ENCODE measurements around the gene WASHC1.
"Not testable (repeated sequence)": the region's sequence is repeated elsewhere in the genome, so short reads cannot be mapped to it uniquely, and the experiment has no call there.

WASHC1 gene, protein sequence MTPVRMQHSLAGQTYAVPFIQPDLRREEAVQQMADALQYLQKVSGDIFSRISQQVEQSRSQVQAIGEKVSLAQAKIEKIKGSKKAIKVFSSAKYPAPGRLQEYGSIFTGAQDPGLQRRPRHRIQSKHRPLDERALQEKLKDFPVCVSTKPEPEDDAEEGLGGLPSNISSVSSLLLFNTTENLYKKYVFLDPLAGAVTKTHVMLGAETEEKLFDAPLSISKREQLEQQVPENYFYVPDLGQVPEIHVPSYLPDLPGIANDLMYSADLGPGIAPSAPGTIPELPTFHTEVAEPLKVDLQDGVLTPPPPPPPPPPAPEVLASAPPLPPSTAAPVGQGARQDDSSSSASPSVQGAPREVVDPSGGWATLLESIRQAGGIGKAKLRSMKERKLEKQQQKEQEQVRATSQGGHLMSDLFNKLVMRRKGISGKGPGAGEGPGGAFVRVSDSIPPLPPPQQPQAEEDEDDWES

GRCh38 chr9:29356-29755 is at the start of gene WASHC1:
TSS of gene WASHC1 (minus strand) at chr9:29456. CDS start at chr9:24999, 4,457 bp downstream.
- not testable (repeated sequence) for DNase-seq (ENCODE audit: low read depth in 2 of 2)

DNA sequence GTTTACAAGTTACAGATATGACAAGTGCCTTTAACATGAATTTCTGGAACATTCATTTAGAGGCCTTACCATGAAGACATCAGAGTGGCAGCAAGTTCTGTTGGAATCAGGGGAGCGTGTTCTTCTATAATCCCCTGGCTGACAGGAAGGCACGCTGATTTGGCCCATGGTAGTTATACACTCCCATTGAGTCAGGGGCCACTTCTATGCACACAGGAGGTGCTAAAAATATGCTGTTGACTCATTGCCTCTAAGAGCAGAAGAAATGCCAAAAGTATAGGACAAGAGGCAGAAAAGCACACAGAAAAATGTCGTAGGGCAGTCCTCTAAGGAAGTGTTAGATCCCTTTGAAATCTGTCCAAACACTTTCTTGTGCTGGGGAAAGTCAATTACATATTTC is 49.1 kb upstream of the WASHC1 start:
- not testable (repeated sequence) for DNase-seq (ENCODE audit: low read depth in 2 of 2)

DNA sequence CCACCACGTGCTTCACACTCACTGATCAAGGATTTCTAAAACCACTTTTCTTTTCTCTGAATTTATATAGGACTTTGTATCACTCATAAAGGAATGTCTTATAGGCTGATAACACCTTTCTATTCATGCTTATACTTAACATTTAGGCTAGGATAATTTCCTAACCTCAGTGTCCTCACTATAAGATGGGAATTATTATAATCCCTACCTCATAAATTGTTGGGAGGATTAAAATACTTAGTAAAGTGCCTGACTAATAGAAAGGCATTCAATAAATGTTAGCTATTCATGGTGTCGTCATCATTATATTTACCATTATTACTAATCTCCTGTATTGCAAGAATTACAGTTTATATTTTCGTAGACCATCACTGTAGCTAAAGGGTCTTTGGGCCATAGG is 47.1 kb upstream of the WASHC1 start:
- DNase-seq (ENCODE audit: low read depth in 2 of 2) = not testable (repeated sequence)

GRCh38 chr9:73900-74525 is 44.8 kb upstream of the WASHC1 start:
- DNase-seq (ENCODE audit: low read depth in 2 of 2) = not testable (repeated sequence)

- DNase-seq (ENCODE audit: low read depth in 2 of 2) = not testable (repeated sequence)
Observed at GRCh38 chr9:73076-73899, 44.0 kb upstream of the WASHC1 start.

DNA sequence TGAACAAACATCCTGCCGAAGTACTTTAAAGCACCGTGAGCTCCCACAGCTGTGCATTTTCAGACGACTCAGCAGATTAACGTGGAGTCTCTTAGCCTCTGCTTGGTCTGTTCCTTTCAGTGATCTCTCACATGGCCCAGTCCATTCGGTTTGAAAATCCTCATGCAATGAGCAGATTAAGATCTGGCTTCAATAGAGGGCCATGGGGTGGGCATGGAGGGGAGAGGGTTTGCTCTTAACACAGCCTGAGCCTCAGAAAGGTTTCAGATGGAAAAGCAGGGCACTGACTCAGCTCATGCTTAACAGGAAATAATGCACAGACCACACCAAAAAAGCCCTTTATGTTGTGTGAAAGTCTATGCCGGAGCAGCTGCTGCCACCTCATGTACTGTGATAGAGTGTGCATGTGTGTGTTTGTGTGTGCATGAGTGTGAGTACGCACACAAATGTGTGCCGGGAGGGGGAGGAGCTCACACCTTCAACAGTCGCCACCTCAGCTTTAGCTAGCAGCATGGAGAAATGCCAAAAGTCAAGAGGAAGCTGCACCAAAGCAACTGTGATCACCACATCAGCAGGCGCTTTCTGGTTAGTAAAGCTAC is 33.9 kb upstream of the WASHC1 start:
- not testable (repeated sequence) for DNase-seq (ENCODE audit: low read depth in 2 of 2)

GRCh38 chr9:52678-53077 is 23.4 kb upstream of the WASHC1 start:
- not testable (repeated sequence) for DNase-seq (ENCODE audit: low read depth in 2 of 2)

DNA sequence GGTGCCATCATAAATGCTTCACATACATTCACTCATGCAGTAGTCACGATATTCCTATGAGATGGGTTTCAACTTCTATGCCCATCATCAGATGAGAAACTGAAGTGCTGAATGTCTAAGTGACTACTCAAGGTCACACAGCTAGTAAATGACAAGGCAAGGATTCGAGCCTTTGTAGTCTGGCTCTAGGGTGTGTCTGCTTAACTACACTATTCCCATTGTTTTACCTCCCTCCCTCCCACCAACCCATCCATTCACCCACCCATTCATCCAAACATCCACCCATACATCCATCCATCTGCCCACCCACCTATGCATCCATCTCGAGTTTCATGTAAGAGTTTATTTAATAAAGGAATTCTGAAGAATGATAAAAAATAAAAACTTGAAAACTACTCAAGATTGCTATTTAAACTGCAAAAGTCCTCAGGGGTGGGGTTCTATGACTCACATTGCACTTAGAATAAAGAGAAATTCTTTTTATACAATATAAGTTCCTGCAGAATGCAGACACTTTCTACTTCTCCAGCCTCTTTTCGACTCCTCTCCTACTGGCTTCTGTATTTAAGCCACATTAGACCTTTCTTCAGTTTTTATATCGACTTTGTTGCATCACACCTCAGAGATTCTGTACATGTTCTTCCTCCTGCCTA is 19.1 kb upstream of the WASHC1 start:
- DNase-seq (ENCODE audit: low read depth in 2 of 2) = not testable (repeated sequence)

- not testable (repeated sequence) for DNase-seq (ENCODE audit: low read depth in 2 of 2)
Observed at GRCh38 chr9:46639-47271, 17.5 kb upstream of the WASHC1 start.

GRCh38 chr9:46164-46563 is 16.9 kb upstream of the WASHC1 start:
- not testable (repeated sequence) for DNase-seq (ENCODE audit: low read depth in 2 of 2)

DNA sequence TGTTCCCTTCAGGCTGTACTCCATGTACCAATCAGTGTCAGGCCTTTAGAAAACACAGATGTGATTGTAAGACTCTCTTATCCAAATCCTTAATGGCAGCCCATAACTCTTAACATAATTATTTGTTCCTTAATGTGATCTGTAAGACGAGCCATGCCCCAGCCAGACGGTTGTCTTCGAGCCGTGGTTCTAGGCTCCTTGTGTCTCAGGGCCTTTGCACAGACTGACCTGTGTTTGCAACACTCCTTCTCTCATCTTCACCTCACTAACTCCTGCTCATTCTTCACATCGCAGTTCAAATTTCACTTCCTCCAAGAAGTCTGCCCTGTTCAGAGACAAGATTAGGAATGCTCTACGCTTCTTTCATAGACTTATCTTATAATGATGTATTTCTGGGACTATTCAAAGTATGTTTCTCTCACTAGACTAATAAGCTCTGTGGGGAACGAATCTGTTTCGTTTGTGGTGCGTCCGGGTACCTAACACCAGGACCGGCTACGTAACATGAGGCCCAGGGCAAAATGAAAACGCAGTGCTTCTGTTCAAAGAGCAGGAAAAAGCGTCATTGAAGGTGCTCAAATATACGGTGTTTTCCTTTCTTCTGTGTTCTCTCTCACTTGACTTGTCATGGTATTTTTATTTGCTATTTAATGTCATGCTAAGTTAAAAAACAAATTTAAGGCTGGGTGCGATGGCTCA is 16.1 kb upstream of the WASHC1 start:
- not testable (repeated sequence) for DNase-seq (ENCODE audit: low read depth in 2 of 2)

DNA sequence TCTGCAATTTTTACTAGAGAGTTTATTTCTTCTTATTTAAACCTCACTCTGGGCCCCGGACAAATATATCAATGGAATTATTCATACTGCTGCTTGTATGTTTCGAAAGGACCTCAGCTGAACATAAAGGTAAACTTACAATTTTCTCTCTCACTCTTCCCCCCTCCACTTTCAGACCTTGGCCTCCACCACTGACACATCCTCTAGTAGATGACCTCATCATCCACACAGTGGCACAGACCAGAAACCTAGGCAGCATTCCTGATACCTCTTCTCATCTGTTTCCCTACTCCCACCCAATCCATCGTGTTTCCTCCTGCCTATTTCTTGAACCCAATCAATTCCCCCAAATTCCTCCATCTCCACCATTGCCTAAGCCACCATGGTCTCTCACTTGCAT is 15.2 kb upstream of the WASHC1 start:
- DNase-seq (ENCODE audit: low read depth in 2 of 2) = not testable (repeated sequence)

- DNase-seq (ENCODE audit: low read depth in 2 of 2) = not testable (repeated sequence)
Observed at GRCh38 chr9:43636-44035, 14.4 kb upstream of the WASHC1 start.

DNA sequence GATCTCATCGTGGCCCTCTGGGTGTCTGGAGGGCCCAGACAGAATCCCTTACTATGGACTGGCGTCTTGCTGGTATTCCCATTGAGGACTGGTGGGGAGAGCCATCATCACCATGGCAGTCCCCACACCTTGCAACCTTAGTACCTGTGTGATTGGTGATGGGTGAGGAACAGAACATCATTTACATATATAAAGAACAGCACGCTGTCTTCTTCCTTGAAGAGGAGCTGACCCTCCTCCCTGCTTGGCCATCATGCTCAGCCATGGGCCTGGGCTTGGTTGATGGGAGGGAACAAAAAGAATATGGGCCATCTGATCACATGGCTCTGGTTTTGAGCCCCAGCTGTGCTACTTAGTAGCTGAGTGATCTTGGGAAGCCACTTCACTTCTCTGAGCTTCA is 13.9 kb upstream of the WASHC1 start:
- not testable (repeated sequence) for DNase-seq (ENCODE audit: low read depth in 2 of 2)

- DNase-seq (ENCODE audit: low read depth in 2 of 2) = not testable (repeated sequence)
Observed at GRCh38 chr9:41819-42218, 12.6 kb upstream of the WASHC1 start.

DNA sequence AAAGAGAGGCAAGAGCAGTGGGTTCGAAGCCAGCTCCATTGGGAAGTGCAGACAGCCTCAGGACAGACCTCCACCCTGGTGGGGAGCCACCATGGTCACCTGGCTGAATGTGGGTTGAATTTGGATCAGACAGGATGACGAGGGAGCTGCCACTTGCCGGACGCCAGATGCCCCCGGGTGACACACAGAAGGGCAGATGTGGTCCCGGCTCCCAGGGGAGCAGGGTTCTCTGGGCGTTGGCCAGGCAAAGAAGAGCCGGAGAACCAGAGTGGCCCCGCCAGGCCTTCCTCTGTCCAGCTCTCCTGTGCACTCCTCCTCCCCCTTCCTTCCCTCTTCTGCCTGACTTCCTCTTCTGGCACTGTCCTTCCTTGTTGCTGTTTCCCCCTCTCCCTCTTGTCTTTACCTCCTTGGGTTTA is 12.0 kb upstream of the WASHC1 start:
- DNase-seq (ENCODE audit: low read depth in 2 of 2) = not testable (repeated sequence)

- DNase-seq (ENCODE audit: low read depth in 2 of 2) = not testable (repeated sequence)
Observed at GRCh38 chr9:32308-32707, 3.1 kb upstream of the WASHC1 start.

- DNase-seq (ENCODE audit: low read depth in 2 of 2) = not testable (repeated sequence)
Observed at GRCh38 chr9:28775-29174, 481 bp downstream of the WASHC1 start.

DNA sequence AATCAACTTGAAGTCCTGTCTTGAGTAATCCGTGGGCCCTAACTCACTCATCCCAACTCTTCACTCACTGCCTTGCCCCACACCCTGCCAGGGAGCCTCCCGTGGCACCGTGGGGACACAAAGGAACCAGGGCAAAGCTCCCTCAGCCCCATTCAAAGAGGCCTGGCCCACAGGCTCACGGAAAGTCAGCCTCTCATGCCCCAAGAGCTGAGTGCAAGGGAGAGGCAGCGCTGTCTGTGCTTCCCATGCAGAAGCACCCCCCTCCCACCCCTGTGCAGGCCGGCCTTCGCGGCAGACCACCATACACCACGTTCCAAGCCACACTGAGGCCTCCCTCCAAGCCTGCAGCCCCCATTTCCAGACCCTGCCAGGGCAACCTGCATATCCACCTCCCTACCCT is 7.6 kb downstream of the WASHC1 start:
- DNase-seq (ENCODE audit: low read depth in 2 of 2) = not testable (repeated sequence)

DNA sequence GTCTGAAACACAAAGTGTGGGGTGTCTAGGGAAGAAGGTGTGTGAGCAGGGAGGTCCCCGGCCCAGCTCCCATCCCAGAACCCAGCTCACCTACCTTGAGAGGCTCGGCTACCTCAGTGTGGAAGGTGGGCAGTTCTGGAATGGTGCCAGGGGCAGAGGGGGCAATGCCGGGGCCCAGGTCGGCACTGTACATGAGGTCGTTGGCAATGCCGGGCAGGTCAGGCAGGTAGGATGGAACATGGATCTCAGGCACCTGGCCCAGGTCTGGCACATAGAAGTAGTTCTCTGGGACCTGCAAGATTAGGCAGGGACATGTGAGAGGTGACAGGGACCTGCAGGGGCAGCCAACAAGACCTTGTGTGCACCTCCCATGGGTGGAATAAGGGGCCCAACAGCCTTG is 12.4 kb downstream of the WASHC1 start:
- DNase-seq (ENCODE audit: low read depth in 2 of 2) = not testable (repeated sequence)

All from stimulated activated CD8-positive, alpha-beta memory T cell treated with anti-CD3 and anti-CD28 coated beads, Interleukin-2, amount 100 ng/mL, for 48 hours (primary cell).